A172 (cell line): ENCODE results near the gene CGREF1. TPM values are rescaled to one million over a fixed set of nuclear protein-coding genes. Genes with fewer than 3 reads are reported as not detected.

ENCODE experiments used
- total RNA-seq: library from RNA; depleted of rRNA; stranded (reverse); fragments of >200 nt; shearing (Covaris generic); gene quantifications from 2 replicates; pipeline ENCODE4 v1.2.3, GENCODE V29; 2014; rRNA removed

The CGREF1 gene
- total RNA-seq, 1 experiment from 2014 or later, result 0.40 TPM

Other genes starting within 250 kb of the CGREF1 start
- gene MAPRE3, start 148.5 kb downstream of the CGREF1 start, total RNA-seq, result 7.1 and 9.7 TPM in 2 replicates
- gene TMEM214, start 86.2 kb downstream of the CGREF1 start, total RNA-seq, result 53.8 and 57.7 TPM in 2 replicates
- gene AGBL5, start 67.5 kb downstream of the CGREF1 start, total RNA-seq, result 41.4 and 44.3 TPM in 2 replicates
- gene OST4, start 47.5 kb downstream of the CGREF1 start, total RNA-seq, result 334 and 356 TPM in 2 replicates
- 0.10 and 0.47 TPM in 2 replicates for gene EMILIN1, start 40.5 kb downstream of the CGREF1 start, total RNA-seq
- gene KHK, start 32.4 kb downstream of the CGREF1 start, total RNA-seq, result 8.7 and 10.3 TPM in 2 replicates
- gene ABHD1, start 4.7 kb upstream of the CGREF1 start, total RNA-seq, result 2.2 TPM in 1 of 2 replicates, not detected in the other
- gene PREB, start 15.5 kb upstream of the CGREF1 start, total RNA-seq, result 79.5 and 89.2 TPM in 2 replicates
- gene PRR30, start 20.3 kb upstream of the CGREF1 start, total RNA-seq, result not detected in 2 replicates
- not detected in 2 replicates for gene TCF23, start 29.9 kb upstream of the CGREF1 start, total RNA-seq
- 191 and 231 TPM in 2 replicates for gene ATRAID, start 92.9 kb upstream of the CGREF1 start, total RNA-seq
- 41.8 and 67.4 TPM in 2 replicates for gene SLC5A6, start 93.1 kb upstream of the CGREF1 start, total RNA-seq
- 27.5 and 30.9 TPM in 2 replicates for gene CAD, start 98.2 kb upstream of the CGREF1 start, total RNA-seq
- gene SLC30A3, start 143.9 kb upstream of the CGREF1 start, total RNA-seq, result 3.2 and 6.5 TPM in 2 replicates
- not detected in 2 replicates for gene DNAJC5G, start 156.3 kb upstream of the CGREF1 start, total RNA-seq
- gene TRIM54, start 163.3 kb upstream of the CGREF1 start, total RNA-seq, result 0.96 and 0.98 TPM in 2 replicates
- 4.1 and 5.0 TPM in 2 replicates for gene UCN, start 189.3 kb upstream of the CGREF1 start, total RNA-seq
- 91.0 and 108 TPM in 2 replicates for gene MPV17, start 204.0 kb upstream of the CGREF1 start, total RNA-seq
- gene GTF3C2, start 237.6 kb upstream of the CGREF1 start, total RNA-seq, result 56.4 and 67.8 TPM in 2 replicates